ENCODE data around the gene SPON2. TPM values are rescaled to one million over a fixed set of nuclear protein-coding genes. Genes with fewer than 3 reads are reported as not detected.

SPON2 gene
- polyA plus RNA-seq, 6 donors from 2014 or later: 0.56 to 4.1 (median 1.5) TPM

GRCh38 chr4:1154523-1155182, 17.7 kb downstream of the SPON2 start:
- ATAC-seq (ENCODE audit: low read depth in 2 of 2) (no peak), DNase-seq (no peak)
- peaks cover 8 to 19% (median 10%) of the 10 kb centered on the region in 3 donors for H3K4me1 Mint-ChIP-seq
- H3K27ac Mint-ChIP-seq: peak overlapping the region in 2 of 6 donors; percentile 76 to 85
- H3K27me3 Mint-ChIP-seq: peaks cover 0 to 11% (median 0%) of the 10 kb centered on the region in 3 donors
- H3K4me3 Mint-ChIP-seq: peak overlapping the region in 3 of 8 donors; percentile 35 to 43 (median 42)
- peaks cover 5 to 20% (median 12%) of the 10 kb centered on the region in 7 donors for H3K9me3 Mint-ChIP-seq
- H3K36me3 Mint-ChIP-seq: peaks cover 5 to 15% of the 10 kb centered on the region in 2 donors

GRCh38 chr4:1154126-1154522, 18.3 kb downstream of the SPON2 start:
- H3K4me1 Mint-ChIP-seq: peaks cover 8 to 19% (median 10%) of the 10 kb centered on the region in 3 donors
- peaks cover 5 to 15% of the 10 kb centered on the region in 2 donors for H3K36me3 Mint-ChIP-seq
- no peak overlapping the region for H3K27ac Mint-ChIP-seq
- H3K27me3 Mint-ChIP-seq: peaks cover 0 to 11% (median 0%) of the 10 kb centered on the region in 3 donors
- ATAC-seq (ENCODE audit: low read depth in 2 of 2) (no peak), DNase-seq (no peak)
- H3K4me3 Mint-ChIP-seq: peak overlapping the region in 1 of 8 donors; percentile 35
- peaks cover 5 to 20% (median 12%) of the 10 kb centered on the region in 7 donors for H3K9me3 Mint-ChIP-seq

- DNase-seq: no peak
- no peak overlapping the region for H3K4me3 Mint-ChIP-seq
- no peak for ATAC-seq (ENCODE audit: low read depth in 2 of 2)
- no peak overlapping the region for H3K27ac Mint-ChIP-seq
- peaks cover 5 to 18% (median 10%) of the 10 kb centered on the region in 7 donors for H3K9me3 Mint-ChIP-seq
- peaks cover 10 to 19% (median 13%) of the 10 kb centered on the region in 3 donors for H3K4me1 Mint-ChIP-seq
- H3K36me3 Mint-ChIP-seq: peaks cover 5 to 11% of the 10 kb centered on the region in 2 donors
- H3K27me3 Mint-ChIP-seq: peaks cover 0 to 14% (median 0%) of the 10 kb centered on the region in 3 donors
Observed at GRCh38 chr4:1153567-1154090, 18.8 kb downstream of the SPON2 start.

GRCh38 chr4:1152290-1152689, 20.1 kb downstream of the SPON2 start:
- H3K9me3 Mint-ChIP-seq: peaks cover 0 to 8% (median 2%) of the 10 kb centered on the region in 7 donors
- DNase-seq: no peak
- H3K36me3 Mint-ChIP-seq: peaks cover 0 to under 1% of the 10 kb centered on the region in 2 donors
- no peak overlapping the region for H3K4me3 Mint-ChIP-seq
- no peak for ATAC-seq (ENCODE audit: low read depth in 2 of 2)
- H3K27me3 Mint-ChIP-seq: peaks cover 0 to 17% (median 5%) of the 10 kb centered on the region in 3 donors
- peak overlapping the region in 1 of 6 donors; percentile 22 for H3K27ac Mint-ChIP-seq
- peaks cover 10 to 19% (median 14%) of the 10 kb centered on the region in 3 donors for H3K4me1 Mint-ChIP-seq

- Mint-ChIP-seq H3K27ac (no peak overlapping the region), H3K9me3 (peaks cover 0 to 6% (median 1%) of the 10 kb centered on the region in 7 donors), H3K36me3 (no peaks in the 10 kb centered on the region), H3K4me3 (no peak overlapping the region), H3K4me1 (peaks cover 10 to 19% (median 14%) of the 10 kb centered on the region in 3 donors), H3K27me3 (peaks cover 0 to 17% (median 5%) of the 10 kb centered on the region in 3 donors)
- ATAC-seq (ENCODE audit: low read depth in 2 of 2) (no peak), DNase-seq (no peak)
Observed at GRCh38 chr4:1151541-1151940, 20.8 kb downstream of the SPON2 start.

- H3K27me3 Mint-ChIP-seq: peaks cover 0 to 17% (median 5%) of the 10 kb centered on the region in 3 donors
- peak overlapping the region in 1 of 8 donors; percentile 52 for H3K4me3 Mint-ChIP-seq
- H3K9me3 Mint-ChIP-seq: peaks cover 0 to 6% (median 1%) of the 10 kb centered on the region in 7 donors
- peaks cover 10 to 19% (median 14%) of the 10 kb centered on the region in 3 donors for H3K4me1 Mint-ChIP-seq
- no peak for DNase-seq
- no peaks in the 10 kb centered on the region for H3K36me3 Mint-ChIP-seq
- no peak overlapping the region for H3K27ac Mint-ChIP-seq
- no peak for ATAC-seq (ENCODE audit: low read depth in 2 of 2)
Observed at GRCh38 chr4:1150875-1151274, 21.5 kb downstream of the SPON2 start.

GRCh38 chr4:1139860-1140259, 32.5 kb downstream of the SPON2 start:
- DNase-seq (no peak), ATAC-seq (ENCODE audit: low read depth in 2 of 2) (no peak)
- Mint-ChIP-seq H3K27me3 (peaks cover 6 to 16% (median 10%) of the 10 kb centered on the region in 3 donors), H3K4me1 (peaks cover 13 to 31% (median 30%) of the 10 kb centered on the region in 3 donors), H3K36me3 (no peaks in the 10 kb centered on the region), H3K4me3 (no peak overlapping the region), H3K27ac (no peak overlapping the region), H3K9me3 (peaks cover 0 to 7% (median 0%) of the 10 kb centered on the region in 7 donors)

GRCh38 chr4:1137850-1138249, 34.5 kb downstream of the SPON2 start:
- H3K27ac Mint-ChIP-seq: peak overlapping the region in 2 of 6 donors; percentile 60 to 72
- no peak for ATAC-seq (ENCODE audit: low read depth in 2 of 2)
- H3K4me3 Mint-ChIP-seq: peak overlapping the region; percentile 34 to 93 (median 83)
- DNase-seq: no peak
- peaks cover 23 to 44% (median 38%) of the 10 kb centered on the region in 3 donors for H3K4me1 Mint-ChIP-seq
- H3K9me3 Mint-ChIP-seq: peaks cover 0 to 7% (median 0%) of the 10 kb centered on the region in 7 donors
- H3K27me3 Mint-ChIP-seq: peaks cover 0 to 4% (median 0%) of the 10 kb centered on the region in 3 donors
- no peaks in the 10 kb centered on the region for H3K36me3 Mint-ChIP-seq

GRCh38 chr4:1137063-1137776, 35.2 kb downstream of the SPON2 start:
- H3K36me3 Mint-ChIP-seq: no peaks in the 10 kb centered on the region
- ATAC-seq (ENCODE audit: low read depth in 2 of 2): peak in 1 of 2 donors; percentile 40

GRCh38 chr4:1136048-1136447, 36.3 kb downstream of the SPON2 start:
- ATAC-seq (ENCODE audit: low read depth in 2 of 2): peak in 1 of 2 donors; percentile 38

More at GRCh38 chr4:1137063-1137776, 35.2 kb downstream of the SPON2 start:
- peaks cover 26 to 47% (median 40%) of the 10 kb centered on the region in 3 donors for H3K4me1 Mint-ChIP-seq
- peak overlapping the region; percentile 73 to 93 (median 85) for H3K4me3 Mint-ChIP-seq
- H3K9me3 Mint-ChIP-seq: peaks cover 0 to 7% (median 0%) of the 10 kb centered on the region in 7 donors
- no peak for DNase-seq
- H3K27ac Mint-ChIP-seq: peak overlapping the region in 5 of 6 donors; percentile 11 to 72 (median 60)
- no peaks in the 10 kb centered on the region for H3K27me3 Mint-ChIP-seq

GRCh38 chr4:1133033-1133432, 39.4 kb downstream of the SPON2 start:
- H3K36me3 Mint-ChIP-seq: no peaks in the 10 kb centered on the region
- peaks cover 30 to 46% (median 32%) of the 10 kb centered on the region in 3 donors for H3K4me1 Mint-ChIP-seq
- peak; percentile 18 for DNase-seq
- ATAC-seq (ENCODE audit: low read depth in 2 of 2): peak; percentile 70 to 79
- H3K4me3 Mint-ChIP-seq: peak overlapping the region in 4 of 8 donors; percentile 1 to 73 (median 34)
- peak overlapping the region in 3 of 6 donors; percentile 61 to 78 (median 77) for H3K27ac Mint-ChIP-seq
- H3K27me3 Mint-ChIP-seq: peaks cover 0 to 11% (median 0%) of the 10 kb centered on the region in 3 donors
- peaks cover 0 to under 1% (median 0%) of the 10 kb centered on the region in 7 donors for H3K9me3 Mint-ChIP-seq

More at GRCh38 chr4:1136048-1136447, 36.3 kb downstream of the SPON2 start:
- DNase-seq: no peak
- Mint-ChIP-seq H3K4me1 (peaks cover 26 to 47% (median 40%) of the 10 kb centered on the region in 3 donors), H3K9me3 (peaks cover 0 to 7% (median 0%) of the 10 kb centered on the region in 7 donors), H3K27me3 (no peaks in the 10 kb centered on the region), H3K27ac (peak overlapping the region in 1 of 6 donors; percentile 74), H3K4me3 (peak overlapping the region in 6 of 8 donors; percentile 38 to 78 (median 51)), H3K36me3 (no peaks in the 10 kb centered on the region)

- peak overlapping the region in 2 of 6 donors; percentile 52 to 80 for H3K27ac Mint-ChIP-seq
Observed at GRCh38 chr4:1130316-1131186, 41.8 kb downstream of the SPON2 start.

More at GRCh38 chr4:1130316-1131186, 41.8 kb downstream of the SPON2 start:
- H3K27me3 Mint-ChIP-seq: peaks cover 0 to 30% (median 19%) of the 10 kb centered on the region in 3 donors
- peak; percentile 77 for DNase-seq
- peak overlapping the region in 1 of 8 donors; percentile 1 for H3K4me3 Mint-ChIP-seq
- H3K4me1 Mint-ChIP-seq: peaks cover 9 to 22% (median 17%) of the 10 kb centered on the region in 3 donors
- H3K9me3 Mint-ChIP-seq: peaks cover 0 to 4% (median 0%) of the 10 kb centered on the region in 7 donors
- peak; percentile 88 to 93 for ATAC-seq (ENCODE audit: low read depth in 2 of 2)
- H3K36me3 Mint-ChIP-seq: no peaks in the 10 kb centered on the region
